ENCODE measurements around the gene MAP3K3.
"Not testable (repeated sequence)": the region's sequence is repeated elsewhere in the genome, so short reads cannot be mapped to it uniquely, and the experiment has no call there.

MAP3K3 gene

DNA sequence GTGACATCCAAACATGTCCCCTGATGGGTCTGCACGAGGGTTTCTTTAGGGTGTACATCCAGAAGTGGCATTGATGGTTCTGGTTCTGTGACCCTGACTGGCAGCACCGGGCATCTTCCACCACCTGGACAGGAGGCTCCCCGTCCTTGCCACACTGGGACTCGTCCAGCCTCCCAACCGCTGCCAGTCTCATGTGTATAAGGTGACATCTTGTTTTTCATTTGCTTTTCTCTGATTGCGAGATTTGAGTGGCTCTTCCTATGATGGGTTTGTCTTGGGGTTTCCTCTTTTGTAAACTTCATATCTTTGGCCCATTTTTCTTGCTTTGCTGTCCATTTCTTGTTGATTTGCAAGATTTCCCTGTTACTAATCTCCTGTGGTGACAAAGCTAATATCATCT is 86.9 kb downstream of the MAP3K3 start:
- DNase-seq: no peak

DNA sequence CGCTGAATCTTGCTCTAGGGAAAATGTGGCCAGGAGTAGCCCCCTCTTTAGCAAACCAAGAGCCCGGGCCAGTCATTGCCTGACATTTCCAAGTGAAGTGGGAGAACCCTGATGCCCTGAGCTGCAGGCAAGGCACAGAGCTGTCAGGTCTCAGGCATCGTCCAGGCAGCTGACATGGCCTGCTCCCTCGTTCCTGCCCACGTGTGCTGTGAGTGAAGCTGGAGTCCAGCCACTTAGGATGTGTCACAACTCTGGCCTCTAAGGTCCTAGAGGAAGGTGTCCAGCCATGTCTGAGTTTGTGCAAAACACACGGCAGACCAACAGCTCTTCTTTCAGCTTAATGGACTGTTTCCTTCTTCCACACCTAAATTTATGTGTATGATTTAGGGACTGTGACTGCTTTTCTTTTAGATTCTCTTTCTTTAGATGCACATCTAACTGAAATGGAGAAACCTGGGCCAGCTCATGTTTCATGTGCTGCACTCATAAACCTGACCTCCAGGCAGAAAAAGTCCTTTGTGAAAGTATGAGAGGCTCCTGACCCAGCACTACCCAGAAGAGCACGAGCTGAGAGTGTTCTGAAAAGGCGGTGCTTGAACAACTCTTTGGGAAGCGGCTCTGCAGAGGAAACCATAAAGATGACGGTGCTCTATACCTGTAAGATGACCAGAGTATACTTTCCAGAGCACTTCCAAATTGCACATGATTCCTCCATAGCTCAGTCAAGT is 92.5 kb downstream of the MAP3K3 start:
- DNase-seq: no peak

DNA sequence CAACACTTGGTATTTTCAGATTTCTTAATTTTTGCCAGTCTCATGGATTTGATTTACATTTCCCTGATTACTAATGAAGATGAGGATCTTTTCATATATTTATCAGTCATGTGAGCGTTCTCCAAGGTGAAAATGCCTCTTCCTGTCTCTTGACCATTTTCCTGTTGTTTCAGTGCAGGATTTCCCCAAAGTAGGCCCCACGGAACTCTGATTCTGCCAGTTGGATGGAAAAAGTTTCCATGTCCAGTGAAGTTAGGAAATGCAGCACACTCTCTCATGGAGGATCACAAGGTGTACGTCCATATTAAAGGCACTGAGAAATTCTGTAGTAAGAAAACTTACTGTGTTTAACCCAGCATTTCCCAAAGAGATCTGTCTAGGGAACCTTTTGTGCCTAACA is 94.2 kb downstream of the MAP3K3 start:
- no peak for DNase-seq

DNA sequence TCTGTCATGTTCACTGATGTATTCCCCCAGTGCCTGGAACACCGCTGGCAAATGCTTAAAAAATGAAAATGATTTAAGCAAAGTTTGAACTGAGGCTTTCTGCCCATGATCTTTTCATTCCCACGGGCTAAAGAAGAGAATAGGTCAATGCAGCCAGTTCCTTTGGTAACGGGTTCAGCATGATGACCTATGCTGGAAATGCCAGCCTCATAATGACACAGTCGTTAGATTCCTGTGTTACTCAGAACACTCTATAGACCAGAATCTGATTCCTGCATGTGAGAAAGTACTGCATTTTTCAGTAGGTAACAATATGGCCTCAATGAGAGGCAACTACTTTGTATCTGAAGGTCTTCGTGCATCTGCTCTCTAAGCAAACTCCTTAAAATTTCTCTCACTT is 96.8 kb downstream of the MAP3K3 start:
- DNase-seq: no peak

DNA sequence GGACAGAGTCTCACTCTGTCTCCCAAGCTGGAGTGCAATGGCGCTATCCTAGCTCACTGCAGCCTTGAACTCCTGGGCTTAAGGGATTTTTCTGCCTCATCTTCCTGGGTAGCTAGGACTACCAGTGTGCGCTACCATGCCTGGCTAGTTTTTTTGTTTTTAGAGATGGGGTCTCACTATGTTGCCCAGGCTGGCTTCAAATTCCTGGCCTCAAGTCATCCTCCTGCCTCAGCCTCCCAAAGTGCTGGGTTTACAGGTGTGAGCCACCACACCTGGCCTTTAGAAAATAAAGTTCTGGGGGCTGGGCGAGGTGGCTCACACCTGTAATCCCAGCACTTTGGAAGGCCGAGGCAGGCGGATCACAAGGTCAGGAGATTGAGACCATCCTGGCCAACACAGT is 98.0 kb downstream of the MAP3K3 start:
- not testable (repeated sequence) for DNase-seq

DNA sequence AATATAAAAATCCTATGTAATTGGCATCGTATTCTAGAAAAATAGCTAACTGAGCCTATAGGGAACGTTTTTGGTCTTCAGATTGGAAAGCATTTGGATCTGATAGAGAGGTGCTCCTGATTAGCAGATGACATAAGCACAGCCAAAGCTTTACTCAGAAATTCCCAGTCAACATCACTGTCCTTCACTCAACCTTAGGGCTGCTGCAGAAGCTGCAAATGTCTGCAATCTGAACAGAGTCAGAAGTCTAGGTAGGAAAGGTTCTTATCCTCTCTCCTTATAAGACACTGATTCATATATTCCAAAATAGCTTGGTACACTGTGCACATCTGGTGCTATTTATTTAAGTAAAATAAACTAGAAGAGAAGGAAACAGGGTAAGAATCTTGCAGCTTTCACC is 100.2 kb downstream of the MAP3K3 start:
- DNase-seq: no peak

DNA sequence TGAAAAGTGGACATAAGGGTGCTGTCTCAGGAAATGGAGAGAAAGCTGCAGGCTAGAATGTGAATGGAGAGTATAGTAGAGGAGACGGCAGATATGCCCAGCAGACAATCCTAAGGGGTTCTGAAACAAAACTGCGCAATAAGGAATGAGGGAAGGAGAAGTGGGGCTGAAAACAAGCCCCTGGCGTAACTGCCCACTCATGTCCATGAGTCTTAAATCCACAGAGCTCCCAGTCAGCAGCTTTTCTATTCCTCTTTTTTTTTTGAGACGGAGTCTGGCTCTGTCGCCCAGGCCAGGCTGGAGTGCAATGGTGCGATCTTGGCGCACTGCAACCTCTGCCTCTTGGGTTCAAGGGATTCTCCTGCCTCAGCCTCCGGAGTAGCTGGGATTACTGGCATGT is 113.5 kb downstream of the MAP3K3 start:
- DNase-seq: no peak

DNA sequence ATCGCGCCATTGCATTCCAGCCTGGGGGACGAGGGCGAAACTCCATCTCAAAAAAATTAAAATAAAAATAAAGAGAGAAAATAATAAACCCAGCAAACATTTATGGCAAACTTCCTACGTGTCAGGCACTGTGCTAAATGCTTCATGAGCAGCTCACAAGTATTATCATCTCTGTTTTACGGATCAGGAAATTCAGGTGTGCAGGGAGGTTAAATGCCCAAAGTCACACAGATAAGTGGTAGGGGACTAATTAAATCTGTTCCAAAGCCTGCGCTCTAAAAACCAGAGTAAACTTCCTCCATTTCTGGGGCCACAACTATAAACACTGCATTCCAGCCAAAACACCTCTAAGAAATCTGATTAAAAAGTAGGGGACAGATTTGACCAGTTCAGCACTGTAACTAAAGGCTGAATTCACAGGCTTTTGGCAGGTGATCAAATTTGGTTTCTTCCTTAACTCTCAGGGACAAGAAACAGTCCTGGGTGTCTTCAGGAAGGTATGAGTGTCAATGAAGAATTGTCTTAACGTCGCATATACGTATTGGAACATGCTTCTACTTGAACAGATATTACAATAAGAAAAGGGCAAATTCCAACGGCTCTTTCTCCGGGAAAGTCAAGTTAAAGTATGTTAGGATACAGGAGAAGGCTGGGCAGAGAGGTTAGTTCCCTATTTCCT is 118.4 kb downstream of the MAP3K3 start:
- no peak for DNase-seq

DNA sequence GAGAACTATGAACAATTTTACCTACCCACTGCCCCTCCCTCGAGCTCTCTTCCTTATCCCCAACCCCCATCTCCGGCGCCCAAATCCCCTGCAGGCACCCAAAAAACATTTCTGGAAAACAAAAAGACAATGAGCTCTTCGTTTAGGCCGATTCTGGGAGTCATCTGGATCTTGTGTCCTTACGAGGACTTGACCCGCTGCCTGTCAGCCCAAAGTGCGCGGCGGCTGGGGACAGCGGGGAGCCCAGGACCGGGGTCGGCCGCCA is 118.9 kb downstream of the MAP3K3 start:
- no peak for DNase-seq

DNA sequence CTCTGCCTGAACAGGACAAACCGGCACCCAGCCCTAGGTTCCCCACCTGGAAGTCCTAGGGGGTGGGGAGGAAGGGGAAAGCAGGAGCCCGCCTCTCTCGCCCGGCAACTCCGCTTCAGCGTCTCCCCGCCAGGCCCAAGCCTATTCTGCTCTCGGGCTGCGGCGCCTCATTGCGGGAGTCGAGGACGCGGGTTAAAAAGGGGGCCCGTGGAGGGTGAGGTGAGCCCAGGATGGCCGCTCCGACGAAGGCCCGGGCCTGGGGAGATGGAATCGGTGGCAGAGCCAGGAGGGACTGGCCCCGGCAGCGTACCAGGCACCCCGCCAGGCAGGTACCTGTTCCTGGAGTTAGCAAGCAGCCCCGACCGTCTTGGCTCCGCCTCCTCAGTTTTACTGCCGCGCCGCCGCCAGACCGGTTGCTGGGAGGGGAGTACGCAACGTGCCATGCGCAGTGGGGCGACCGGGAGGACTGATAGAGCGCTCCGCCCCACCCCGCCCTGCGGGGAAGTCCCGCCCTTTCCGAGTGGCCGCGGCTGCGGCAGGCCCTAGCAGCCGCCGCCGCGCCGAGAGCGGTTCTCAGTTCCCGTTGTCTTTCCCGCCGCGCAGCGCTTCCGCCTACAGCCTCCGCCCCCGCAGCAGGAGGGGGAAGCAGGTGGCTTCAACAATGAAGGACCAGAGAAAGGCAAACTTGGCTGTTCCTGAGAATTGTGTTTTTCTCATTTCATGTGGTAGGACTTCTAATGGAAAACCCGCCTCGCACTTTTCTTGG is 119.4 kb downstream of the MAP3K3 start, which contains the start of gene STRADA:
STRADA (minus strand) TSS at position 392 of the 766 bp plus-strand sequence. CDS start 13,430 bp downstream, outside the sequence.
- peak; percentile 96 for DNase-seq
